IPS-NIHi11 (cell line): ENCODE measurements around the gene CSRNP2.
A peak's percentile ranks its signal among the peaks of the same experiment; 100 is the strongest.
"Not testable (repeated sequence)": the region's sequence is repeated elsewhere in the genome, so short reads cannot be mapped to it uniquely, and the experiment has no call there.

Source experiments
- DNase-seq: peaks from one replicate; pipeline ENCODE4 v3.0.0; 2012; ENCODE audit warnings: mixed read lengths, low spot score

The CSRNP2 gene, protein sequence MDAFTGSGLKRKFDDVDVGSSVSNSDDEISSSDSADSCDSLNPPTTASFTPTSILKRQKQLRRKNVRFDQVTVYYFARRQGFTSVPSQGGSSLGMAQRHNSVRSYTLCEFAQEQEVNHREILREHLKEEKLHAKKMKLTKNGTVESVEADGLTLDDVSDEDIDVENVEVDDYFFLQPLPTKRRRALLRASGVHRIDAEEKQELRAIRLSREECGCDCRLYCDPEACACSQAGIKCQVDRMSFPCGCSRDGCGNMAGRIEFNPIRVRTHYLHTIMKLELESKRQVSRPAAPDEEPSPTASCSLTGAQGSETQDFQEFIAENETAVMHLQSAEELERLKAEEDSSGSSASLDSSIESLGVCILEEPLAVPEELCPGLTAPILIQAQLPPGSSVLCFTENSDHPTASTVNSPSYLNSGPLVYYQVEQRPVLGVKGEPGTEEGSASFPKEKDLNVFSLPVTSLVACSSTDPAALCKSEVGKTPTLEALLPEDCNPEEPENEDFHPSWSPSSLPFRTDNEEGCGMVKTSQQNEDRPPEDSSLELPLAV

DNA sequence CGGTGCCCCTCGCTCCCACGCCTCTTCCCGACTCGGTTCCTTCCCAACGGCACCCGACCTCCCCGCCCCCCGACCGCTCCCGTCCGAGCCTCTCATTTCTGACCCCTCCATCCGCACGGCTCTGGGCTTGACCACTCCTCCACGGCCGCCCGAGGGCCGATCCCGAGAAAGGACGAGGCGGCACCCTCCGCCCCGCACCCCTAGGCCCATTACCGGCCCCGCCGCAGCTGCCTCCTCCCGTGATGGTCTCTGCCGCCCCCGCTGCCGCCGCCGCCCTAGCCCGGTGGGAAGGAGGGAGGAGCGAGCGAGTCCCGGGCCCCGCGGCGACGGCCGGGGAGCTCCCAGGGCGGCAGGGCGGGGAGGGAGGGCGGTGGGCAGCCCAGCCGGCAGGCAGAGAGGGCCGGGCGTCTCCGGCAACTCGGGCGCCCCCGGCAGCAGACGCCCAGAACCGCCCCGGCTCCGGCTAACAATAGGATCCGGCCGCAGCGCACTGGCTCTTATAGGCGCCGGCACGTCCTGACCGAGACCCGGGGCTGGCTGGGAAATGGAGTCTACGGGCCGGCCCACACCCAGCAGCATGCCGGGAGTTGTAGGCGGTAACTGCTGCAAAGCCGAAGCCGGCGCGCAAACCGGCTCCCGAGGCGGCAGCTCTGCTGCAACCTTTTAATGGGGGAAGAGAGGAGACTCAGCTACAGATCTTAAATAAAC is at the start of gene CSRNP2:
TSS of gene CSRNP2 (minus strand) at position 471 of the 708 bp plus-strand sequence. CDS start 7,035 bp downstream, outside the sequence.
- peak; percentile 98 for DNase-seq

DNA sequence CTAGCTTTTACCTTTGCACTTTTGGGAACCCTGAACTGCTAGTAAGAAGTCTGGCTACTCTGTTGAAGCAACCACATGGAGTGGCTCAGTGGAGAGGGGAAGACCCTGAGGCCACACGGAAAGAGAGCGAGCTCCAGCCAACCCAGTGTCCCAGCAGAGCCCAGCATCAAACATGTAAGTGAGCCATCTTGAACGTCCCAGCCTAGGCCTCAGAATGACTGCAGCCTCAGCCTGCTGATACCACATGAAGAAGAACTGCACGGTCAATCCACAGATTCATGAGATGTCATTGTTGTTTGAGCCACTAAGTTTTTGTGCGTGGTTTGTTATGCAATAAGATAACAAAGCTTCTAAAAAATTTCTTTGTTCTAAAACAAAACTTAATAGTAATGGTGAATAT is 49.3 kb upstream of the CSRNP2 start:
- no peak for DNase-seq

DNA sequence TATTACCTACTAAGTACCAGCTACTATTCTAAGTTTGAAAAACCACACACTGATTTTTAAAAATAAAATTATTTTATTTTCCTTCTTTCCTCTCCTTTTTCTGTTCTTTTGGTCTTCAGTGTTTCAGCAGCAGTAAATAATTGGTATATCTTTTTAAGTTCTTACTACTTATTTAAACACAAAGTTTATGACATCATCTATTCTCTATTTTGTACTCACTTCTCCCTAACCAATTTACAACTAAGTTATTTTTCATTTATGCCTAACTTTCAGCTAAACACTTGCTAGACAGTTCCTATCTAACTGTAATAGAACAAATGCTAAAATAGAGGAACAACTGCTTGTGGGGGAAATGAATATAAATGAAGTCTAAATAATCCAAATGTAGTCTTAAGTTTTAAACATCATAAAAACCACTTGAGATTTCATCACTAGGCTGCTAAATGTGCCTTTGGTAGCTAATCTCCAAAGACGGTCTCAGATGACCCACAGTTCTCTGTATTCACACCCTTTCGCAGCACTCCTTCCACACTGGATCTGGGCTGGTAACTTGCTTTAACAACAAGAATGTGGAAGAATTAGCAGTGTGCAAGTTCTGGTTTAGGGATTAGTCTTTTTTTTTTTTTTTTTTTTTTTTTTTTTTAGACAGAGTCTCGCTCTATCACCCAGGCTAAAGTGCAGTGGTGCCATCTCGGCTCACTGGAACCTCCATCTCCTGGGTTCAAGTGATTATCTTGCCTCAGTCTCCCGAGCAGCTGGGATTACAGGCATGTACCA is 48.5 kb upstream of the CSRNP2 start:
- DNase-seq: no peak

DNA sequence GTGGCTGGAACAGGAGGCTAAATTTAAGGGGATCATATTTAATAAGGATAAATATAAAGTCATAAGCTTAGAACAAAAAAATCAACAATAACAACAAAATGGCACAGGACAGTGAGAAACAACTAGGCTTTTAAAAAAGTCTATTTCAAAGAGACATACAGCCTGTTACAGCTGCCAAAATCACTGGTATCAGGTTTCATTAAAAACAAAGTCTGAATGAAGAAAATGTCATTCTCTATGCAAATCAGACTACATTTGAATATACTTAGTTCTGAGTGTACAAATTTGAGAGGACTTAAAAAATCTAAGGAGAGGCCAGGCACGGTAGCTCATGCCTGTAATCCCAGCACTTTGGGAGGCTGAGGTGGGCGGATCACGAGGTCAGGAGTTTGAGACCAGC is 45.5 kb upstream of the CSRNP2 start:
- DNase-seq: no peak

DNA sequence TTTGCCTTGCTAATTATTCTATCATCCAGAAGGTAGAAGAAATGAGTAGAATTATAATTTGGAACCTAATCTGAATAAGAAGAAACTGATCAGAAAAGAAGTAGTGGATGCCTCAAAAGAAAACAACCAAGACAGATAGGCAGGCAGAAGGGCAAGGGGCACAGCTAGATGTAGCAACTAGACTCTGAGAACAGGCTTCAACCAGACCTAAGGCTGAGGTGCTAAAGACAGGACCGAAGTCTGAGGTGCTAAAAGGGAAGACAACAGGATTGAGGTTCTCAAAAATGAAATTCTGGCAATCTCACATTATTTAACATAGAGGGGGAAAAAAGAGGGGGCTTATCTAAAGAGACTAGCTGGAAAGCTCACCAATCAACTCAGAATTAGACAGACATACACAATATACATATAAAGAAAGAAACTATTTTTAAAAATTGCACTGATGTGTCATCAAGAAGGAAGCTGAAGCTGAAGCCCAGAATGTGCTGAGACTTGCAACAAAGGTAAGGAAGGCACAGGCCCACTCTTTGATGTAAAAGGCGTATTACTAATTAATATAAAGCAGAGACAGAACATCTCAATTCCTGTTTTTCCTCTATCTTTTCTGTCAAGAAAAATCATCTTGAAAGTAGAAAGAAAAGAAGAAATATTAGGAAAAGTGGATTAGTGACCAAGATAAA is 43.8 kb upstream of the CSRNP2 start:
- no peak for DNase-seq

DNA sequence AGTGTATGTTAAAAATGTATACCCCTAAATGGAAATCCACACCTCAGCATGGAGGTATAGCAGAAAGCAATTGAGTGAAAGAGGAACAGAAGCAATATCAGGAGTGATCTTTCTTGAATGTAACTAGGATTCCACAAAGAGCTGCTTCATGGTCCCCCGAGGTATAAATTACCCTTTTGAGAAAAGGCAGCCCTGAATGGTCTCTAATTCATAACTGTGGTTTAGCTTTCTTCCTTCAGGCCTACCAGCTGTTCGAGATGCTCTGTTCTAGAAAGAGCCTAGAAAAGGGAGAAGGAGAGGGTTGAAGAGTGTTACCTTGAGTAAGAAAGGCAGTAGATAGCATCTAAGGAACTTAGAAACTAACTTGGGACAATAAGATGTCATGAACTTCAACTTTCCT is 42.9 kb upstream of the CSRNP2 start:
- DNase-seq: no peak

DNA sequence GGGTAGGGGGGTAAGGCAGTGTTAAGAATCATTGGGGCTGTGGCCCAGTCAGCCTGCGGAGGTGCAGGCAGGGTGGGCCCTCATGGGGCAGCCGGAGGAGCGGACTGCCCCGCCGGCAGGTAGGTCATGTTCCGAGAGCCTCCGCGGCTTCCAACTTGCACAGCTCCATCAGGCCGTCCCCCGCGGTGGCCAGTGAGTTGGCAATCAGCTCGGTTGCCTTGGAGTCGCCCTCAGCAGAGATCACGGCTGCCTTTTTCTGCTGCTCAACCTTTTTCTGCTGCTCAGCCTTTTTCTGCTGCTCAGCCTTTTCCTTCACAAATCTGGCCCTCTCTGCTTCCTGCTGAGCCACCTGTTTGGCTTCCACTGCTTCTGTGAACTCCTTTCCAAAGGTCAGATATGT is 41.1 kb upstream of the CSRNP2 start:
- no peak for DNase-seq

DNA sequence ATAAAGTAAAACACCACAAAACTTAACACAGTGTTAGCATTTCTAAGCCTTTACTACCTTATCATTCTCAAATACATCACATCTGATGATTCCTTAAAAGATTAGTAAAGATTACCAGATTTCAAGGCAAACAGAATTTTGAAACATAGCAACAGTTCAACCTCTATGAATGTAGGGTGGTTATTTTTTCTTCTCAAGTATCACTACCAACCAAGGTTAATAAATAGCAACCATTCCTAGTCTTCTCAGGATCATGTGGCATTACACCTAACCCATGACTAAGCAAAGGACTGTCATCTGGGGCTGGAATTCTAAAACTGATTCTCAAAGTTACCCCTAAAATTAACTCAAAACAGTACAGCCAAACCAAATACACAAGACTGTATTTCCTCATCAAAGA is 39.4 kb upstream of the CSRNP2 start:
- no peak for DNase-seq

DNA sequence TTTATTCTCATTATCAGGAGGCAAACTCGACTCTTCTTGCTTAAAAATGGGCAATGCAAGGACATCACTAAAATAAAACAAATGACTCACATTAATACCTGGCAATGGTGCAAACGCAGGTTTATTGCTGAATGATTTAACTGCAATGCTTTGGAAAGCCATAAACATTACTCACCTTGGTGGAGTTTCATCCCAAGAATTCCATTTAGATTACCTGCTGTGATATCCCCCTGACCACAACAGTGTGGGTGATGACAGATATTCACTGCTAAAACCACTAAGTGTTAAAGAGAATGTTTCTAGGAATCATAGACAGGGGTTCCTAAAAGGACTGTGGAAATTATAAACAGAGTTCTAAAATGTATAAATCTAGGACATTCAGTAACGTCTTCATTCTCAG is 35.3 kb upstream of the CSRNP2 start:
- no peak for DNase-seq

DNA sequence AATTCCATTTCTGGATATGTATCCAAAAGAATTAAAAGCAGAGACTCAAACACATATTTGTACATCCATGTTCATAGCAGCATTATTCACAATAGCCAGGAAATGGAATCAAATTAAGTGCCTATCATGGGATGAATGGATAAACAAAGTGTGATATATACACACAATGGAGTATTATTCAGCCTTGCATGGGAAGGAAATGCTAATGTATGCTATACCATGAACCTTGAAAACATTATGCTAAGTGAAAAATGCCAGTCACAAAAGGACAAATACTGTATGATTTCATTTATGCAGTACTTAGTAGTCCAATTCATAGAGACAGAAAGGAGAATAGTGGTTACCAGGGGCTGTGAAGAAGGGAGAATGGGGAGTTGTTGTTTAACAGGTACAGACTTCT is 32.1 kb upstream of the CSRNP2 start:
- DNase-seq: no peak

DNA sequence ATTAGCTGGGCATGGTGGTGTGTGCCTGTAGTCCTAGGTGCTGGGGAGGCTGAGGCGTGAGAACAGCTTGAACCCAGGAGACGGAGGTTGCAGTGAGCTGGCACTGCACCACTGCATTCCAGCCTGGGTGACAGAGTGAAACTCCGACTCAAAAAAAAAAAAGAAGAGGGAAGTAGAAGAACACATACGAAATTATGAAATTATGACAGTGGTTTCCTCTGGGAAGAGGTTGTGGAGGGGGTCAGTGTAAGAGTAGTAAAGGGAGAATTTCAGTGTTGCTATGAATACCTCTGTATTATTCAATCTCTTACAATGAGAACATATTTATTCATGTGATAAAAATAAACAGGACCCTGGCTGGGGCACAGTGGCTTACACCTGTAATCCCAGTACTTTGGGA is 24.7 kb upstream of the CSRNP2 start:
- DNase-seq: no peak

DNA sequence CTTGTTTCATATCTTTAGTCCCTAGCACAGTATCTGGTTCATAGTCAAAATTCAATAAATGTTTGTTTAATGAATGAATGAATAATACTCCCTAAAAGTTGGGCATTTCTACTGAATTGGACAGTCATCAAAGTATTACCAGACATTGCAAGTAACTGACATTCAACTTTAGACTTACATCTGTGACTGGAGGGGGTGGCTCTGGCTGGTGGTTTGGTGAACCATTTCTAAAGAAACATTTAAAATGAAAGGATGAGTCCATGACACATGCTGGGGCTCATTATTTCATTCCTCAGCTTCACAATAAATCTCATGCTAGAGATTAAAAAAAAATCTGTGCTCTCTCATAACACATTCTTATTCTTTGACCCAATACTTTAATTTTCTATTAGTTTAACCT is 20.6 kb upstream of the CSRNP2 start:
- DNase-seq: no peak

DNA sequence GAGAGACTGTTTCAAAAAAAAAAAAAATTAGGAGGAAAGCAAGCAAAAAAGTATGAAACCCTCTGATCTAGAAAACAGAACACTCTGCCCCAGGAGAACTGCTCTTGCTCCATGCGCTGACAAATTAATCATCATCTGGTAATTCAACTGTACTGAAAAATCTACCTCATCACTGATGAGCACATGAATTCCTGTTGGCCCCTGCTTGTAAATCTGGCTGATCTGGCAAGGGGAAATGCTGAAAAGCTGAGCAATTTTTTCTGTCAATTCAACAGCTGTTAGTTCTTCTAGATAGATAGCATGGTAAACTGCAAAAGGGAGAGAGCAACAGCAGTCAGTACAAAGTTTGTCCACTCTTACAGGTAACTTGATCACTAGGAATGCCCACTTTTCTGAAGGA is 15.2 kb upstream of the CSRNP2 start:
- no peak for DNase-seq

DNA sequence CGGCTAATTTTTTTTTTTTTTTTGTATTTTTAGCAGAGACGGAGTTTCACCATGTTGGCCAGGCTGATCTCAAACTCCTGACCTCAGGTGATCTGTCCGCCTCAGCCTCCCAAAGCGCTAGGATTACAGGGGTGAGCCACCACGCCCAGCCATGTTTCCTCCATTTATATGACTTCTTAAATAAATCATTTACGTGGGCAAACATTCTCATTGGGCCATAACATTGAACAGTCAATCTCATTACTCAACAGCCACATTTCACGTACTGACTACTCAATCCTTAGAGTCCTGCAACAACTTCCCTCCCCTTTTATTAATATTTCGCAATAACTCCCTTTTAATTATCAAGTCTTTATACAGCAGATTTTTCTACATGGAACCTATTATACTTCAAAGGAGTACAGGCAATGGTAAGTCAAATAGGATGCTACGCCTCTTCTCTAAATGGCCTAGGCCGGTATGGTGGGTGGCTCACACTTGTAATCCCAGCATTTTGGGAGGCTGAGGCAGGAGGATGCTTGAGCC is 7.4 kb upstream of the CSRNP2 start:
- no peak for DNase-seq

DNA sequence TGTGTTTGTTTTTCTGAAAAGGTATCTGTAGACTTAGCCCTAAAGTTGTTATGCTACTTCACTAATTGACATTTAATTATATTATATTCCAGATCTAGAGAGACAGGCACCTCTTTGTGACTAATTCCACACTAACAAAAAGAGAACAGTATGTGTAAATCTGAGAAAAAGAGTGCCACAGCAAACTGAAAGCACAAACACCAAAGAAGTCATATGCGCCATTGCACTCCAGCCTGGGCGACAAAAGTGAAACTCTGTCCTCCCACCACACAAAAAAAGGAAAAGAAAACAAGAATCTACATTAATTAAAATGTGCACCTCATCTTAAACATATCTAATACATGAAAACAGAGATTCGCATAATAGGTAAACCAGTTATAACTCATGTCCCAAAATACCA is 4.4 kb upstream of the CSRNP2 start:
- DNase-seq: no peak

DNA sequence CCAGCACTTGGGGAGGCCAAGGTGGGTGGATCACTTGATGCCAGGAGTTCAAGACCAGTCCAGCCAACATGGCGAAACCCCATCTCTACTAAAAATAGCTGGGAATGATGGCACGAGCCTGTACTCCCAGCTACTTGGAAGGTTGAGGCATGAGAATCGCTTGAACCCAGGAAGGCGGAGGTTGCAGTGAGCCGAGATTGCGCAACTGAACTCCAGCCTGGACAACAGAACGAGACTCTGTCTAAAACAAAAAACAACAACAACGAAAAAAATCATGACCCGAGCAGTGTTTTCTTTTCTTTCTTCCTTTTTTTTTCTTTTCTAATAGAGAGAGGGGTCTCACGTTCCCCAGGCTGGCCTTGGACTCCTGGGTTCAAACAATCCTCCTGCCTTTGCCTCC is 3.5 kb upstream of the CSRNP2 start:
- no peak for DNase-seq

DNA sequence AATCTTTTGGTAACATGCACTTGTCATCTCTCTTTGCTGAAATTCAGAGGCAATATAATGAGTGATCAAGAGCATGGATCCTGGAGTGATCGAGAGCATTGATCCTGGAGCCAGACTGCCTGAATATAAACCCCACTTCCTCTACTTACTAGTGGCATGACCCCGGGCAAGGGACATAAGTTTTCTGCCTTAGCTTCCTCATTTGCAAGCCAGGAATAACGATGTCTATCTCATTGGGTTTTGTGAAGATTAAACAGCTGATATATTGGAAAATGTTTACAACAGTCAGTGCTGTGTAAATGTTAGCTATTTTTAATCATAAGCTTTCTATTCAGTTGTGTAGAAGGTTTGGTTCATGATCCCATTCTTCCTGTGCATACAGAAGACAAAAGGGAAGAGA is 2.4 kb upstream of the CSRNP2 start:
- no peak for DNase-seq

DNA sequence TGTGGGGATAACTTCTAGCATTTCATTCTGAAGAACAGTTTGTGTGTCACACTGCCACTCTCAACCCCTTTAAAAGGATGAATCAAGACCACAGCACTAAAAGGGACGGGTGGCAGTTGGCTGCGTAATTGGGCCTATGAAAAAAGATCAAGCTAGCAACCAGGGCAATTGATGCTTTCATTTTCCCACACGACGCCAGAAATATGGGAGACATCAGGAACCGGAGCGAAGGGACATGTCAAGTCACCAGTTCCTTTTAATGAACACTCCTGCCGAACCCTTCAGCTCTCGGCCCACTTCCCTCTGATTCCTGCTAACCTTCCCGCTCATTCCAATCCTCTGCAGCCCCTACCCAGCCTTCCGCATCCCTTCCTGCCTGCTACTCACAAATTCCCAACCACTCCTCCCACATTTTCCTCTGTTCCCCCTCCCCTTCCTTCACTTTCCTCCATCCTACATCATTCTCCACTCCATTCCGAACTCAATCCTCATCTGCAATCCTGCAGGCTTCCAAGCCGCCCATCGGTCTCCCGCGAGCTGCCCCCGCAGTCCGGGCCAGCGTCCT is 753 bp downstream of the CSRNP2 start:
- DNase-seq: peak; percentile 66

DNA sequence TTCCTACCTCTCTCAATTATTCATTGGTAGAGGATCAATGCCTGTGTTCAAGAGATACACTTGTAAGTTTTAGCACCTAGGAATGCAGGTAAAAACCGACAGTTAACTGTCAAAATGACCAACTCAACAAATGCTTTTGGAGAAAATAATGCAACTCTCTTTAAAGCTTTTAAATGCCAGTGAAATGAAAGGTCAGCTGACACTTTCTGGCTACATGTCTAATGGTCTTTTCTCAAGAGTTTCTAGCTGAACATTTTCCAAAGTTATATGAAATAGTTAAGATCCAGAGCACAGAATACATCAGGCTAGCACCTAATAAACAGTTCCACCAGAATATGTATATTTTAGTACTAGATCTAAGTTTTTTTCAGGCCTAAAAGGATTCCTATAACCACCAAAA is 2.0 kb downstream of the CSRNP2 start:
- DNase-seq: no peak

DNA sequence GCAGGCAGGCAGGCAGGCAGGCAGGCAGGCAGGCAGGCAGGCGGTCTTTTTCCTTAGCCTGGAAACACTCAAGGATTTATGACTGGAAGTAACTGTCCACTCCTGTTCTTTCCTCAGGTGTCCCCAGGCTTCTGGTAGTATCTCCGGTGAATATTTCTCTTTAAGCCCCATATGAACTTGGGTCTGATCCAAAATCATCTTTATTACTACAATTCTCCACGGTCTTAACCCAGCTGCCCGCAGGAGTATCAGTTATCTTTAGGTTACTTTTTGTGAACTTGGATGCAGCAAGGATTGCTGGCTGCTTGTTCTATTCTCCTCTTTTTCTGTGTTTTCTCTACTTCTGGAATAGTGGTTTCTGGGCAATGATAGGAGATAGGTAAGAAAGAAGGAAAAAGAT is 3.3 kb downstream of the CSRNP2 start:
- DNase-seq: no peak

DNA sequence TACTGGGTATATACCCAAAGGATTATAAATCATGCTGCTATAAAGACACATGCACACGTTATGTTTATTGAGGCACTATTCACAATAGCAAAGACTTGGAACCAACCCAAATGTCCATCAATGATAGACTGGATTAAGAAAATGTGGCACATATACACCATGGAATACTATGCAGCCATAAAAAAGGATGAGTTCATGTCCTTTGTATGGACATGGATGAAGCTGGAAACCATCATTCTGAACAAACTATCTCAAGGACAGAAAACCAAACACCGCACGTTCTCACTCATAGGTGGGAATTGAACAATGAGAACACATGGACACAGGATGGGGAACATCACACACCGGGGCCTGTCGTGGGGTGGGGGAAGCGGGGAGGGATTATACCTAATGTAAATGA is 4.5 kb downstream of the CSRNP2 start:
- not testable (repeated sequence) for DNase-seq
